WERI-Rb-1 (cell line): Measurements from ENCODE around the gene FRMD4A.

ENCODE experiments used
- DNase-seq: peaks from one replicate; pipeline ENCODE4 v3.0.0-alpha.2; 2020
- H3K27ac ChIP-seq: fragments of 250-450 bp; sonication (Bioruptor Pico); 2 replicates; pipeline ENCODE4 v1.5.1; 2020; ENCODE audit warnings: mild to moderate bottlenecking, moderate library complexity
- H3K27me3 ChIP-seq: fragments of 250-450 bp; sonication (Bioruptor Pico); 2 replicates; pipeline ENCODE4 v1.5.1; 2021; ENCODE audit warnings: mild to moderate bottlenecking, low read depth, moderate library complexity; ENCODE audit not compliant: insufficient read depth, severe bottlenecking
- H3K36me3 ChIP-seq: fragments of 250-450 bp; sonication (Bioruptor Pico); 2 replicates; pipeline ENCODE4 v1.5.1; 2020; ENCODE audit warnings: mild to moderate bottlenecking, moderate library complexity
- H3K4me3 ChIP-seq: 2 replicates; pipeline ENCODE4 v1.5.1; 2011; ENCODE audit warnings: low read depth, mild to moderate bottlenecking, control low read depth, low read length
- H3K9me3 ChIP-seq: fragments of 250-450 bp; sonication (Bioruptor Pico); 2 replicates; pipeline ENCODE4 v1.5.1; 2021; ENCODE audit warnings: mild to moderate bottlenecking, moderate library complexity; ENCODE audit not compliant: severe bottlenecking
- CTCF ChIP-seq: IDR thresholded peaks from 2 replicates; pipeline ENCODE4 v1.5.1; 2011; ENCODE audit warnings: low read depth, mild to moderate bottlenecking, control low read depth, inconsistent platforms, low read length

The FRMD4A gene

GRCh38 chr10:13720699-13721098, 610.0 kb downstream of the FRMD4A start:
- no peaks in the 10 kb centered on the region for H3K9me3 ChIP-seq
- H3K4me3 ChIP-seq: no peak overlapping the region
- no peak for DNase-seq
- TF ChIP-seq CTCF: no peak
- H3K36me3 ChIP-seq: no peaks in the 10 kb centered on the region
- no peaks in the 10 kb centered on the region for H3K27me3 ChIP-seq
- H3K27ac ChIP-seq: no peak overlapping the region

- DNase-seq: no peak
- TF ChIP-seq CTCF: no peak
These were observed 611.3 kb downstream of the FRMD4A start for GRCh38 chr10:13719425-13719824.

GRCh38 chr10:13718820-13719219, 611.9 kb downstream of the FRMD4A start:
- H3K36me3 ChIP-seq: no peaks in the 10 kb centered on the region
- no peak for TF ChIP-seq CTCF
- no peak for DNase-seq
- H3K27me3 ChIP-seq: no peaks in the 10 kb centered on the region
- no peak overlapping the region for H3K4me3 ChIP-seq
- no peaks in the 10 kb centered on the region for H3K9me3 ChIP-seq
- H3K27ac ChIP-seq: no peak overlapping the region

More at GRCh38 chr10:13719425-13719824, 611.3 kb downstream of the FRMD4A start:
- Histone ChIP-seq H3K27me3 (no peaks in the 10 kb centered on the region), H3K27ac (no peak overlapping the region), H3K36me3 (no peaks in the 10 kb centered on the region), H3K4me3 (no peak overlapping the region), H3K9me3 (no peaks in the 10 kb centered on the region)

GRCh38 chr10:13717936-13718772, 612.6 kb downstream of the FRMD4A start:
- no peak overlapping the region for H3K27ac ChIP-seq
- TF ChIP-seq CTCF: no peak
- H3K4me3 ChIP-seq: no peak overlapping the region
- no peak for DNase-seq
- no peaks in the 10 kb centered on the region for H3K9me3 ChIP-seq
- no peaks in the 10 kb centered on the region for H3K36me3 ChIP-seq
- no peaks in the 10 kb centered on the region for H3K27me3 ChIP-seq

GRCh38 chr10:13717571-13717935, 613.2 kb downstream of the FRMD4A start:
- Histone ChIP-seq H3K9me3 (no peaks in the 10 kb centered on the region), H3K36me3 (no peaks in the 10 kb centered on the region), H3K27ac (no peak overlapping the region), H3K27me3 (no peaks in the 10 kb centered on the region), H3K4me3 (no peak overlapping the region)
- no peak for DNase-seq
- TF ChIP-seq CTCF: no peak
